Measurements from ENCODE around the gene MYT1. TPM values are rescaled to one million over a fixed set of nuclear protein-coding genes. Genes with fewer than 3 reads are reported as not detected.

The MYT1 gene
- total and polyA plus RNA-seq, 2 of the 13 experiments (the other 11 are each of a cell fraction or from before 2014, with no cell fraction given), result 0.58 to 2.5 TPM

- no peak for TF ChIP-seq ZZZ3 (CRISPR knock-in tag; IDR thresholded peaks at IDR 0.05; ENCODE audit: borderline replicate concordance)
- peak; percentile 96 for TF ChIP-seq FOXO4 (CRISPR knock-in tag; conservative IDR thresholded peaks at IDR 0.05)
- TF ChIP-seq ZNF333 (CRISPR knock-in tag; IDR thresholded peaks at IDR 0.05; ENCODE audit: borderline replicate concordance), result peak; percentile 96; the same call in 1 of the 2 replicates
- 0 out of 2 replicates have a peak, but pooled peaks have one; percentile 90 for TF ChIP-seq ZFP1 (CRISPR knock-in tag; IDR thresholded peaks at IDR 0.05)
- peak; percentile 57; the same call in 1 of the 2 replicates for TF ChIP-seq FOXP4 (CRISPR knock-in tag; IDR thresholded peaks at IDR 0.05)
- TF ChIP-seq SRSF9 (IDR thresholded peaks at IDR 0.05; ENCODE audit: borderline replicate concordance, insufficient read depth, low read depth, low read length, poor library complexity, severe bottlenecking), result no peak
- no peak for TF ChIP-seq LCORL (IDR thresholded peaks at IDR 0.05)
- peak; percentile 89 for TF ChIP-seq LCORL (CRISPR knock-in tag; IDR thresholded peaks at IDR 0.05)
- TF ChIP-seq SMC3 (IDR thresholded peaks at IDR 0.05; ENCODE audit: low read length), result peak; percentile 9; the same call in 1 of the 2 replicates
- TF ChIP-seq MIXL1 (CRISPR knock-in tag; IDR thresholded peaks at IDR 0.05), result peak; percentile 91
- peak; percentile 71 for TF ChIP-seq HNRNPLL (IDR thresholded peaks at IDR 0.05; ENCODE audit: low read depth, low read length, poor library complexity, severe bottlenecking)
- TF ChIP-seq FOXK2 (IDR thresholded peaks at IDR 0.05), result no peak
- no peak for TF ChIP-seq ZNF513 (CRISPR knock-in tag; conservative IDR thresholded peaks at IDR 0.05)
- TF ChIP-seq ZNF776 (CRISPR knock-in tag; IDR thresholded peaks at IDR 0.05), result peak; percentile 46; the same call in 1 of the 2 replicates
- TF ChIP-seq ZNF770 (CRISPR knock-in tag; IDR thresholded peaks at IDR 0.05), result 0 out of 2 replicates have a peak, but pooled peaks have one; percentile 29
- peak; percentile 91 for TF ChIP-seq ZNF766 (CRISPR knock-in tag; IDR thresholded peaks at IDR 0.05; ENCODE audit: borderline replicate concordance)
- TF ChIP-seq ARHGAP35 (CRISPR knock-in tag; IDR thresholded peaks at IDR 0.05; ENCODE audit: borderline replicate concordance), result peak; percentile 97
- no peak for TF ChIP-seq NR3C1 (CRISPR knock-in tag; IDR thresholded peaks at IDR 0.05)
- TF ChIP-seq TCF7L2 (IDR thresholded peaks at IDR 0.05; ENCODE audit: low read depth, low read length), result no peak
- TF ChIP-seq PHF20 (CRISPR knock-in tag; IDR thresholded peaks at IDR 0.05), result peak; percentile 64; the same call in 1 of the 2 replicates
- TF ChIP-seq CC2D1A (CRISPR knock-in tag; IDR thresholded peaks at IDR 0.05), result no peak
Observed at GRCh38 chr20:64161356-64162238, 2.7 kb upstream of the MYT1 start (continued).

Measured in HepG2 (cell line).